GM19023 (cell line): Measurements from ENCODE around the gene NPIPA1.
"Not testable (repeated sequence)": the region's sequence is repeated elsewhere in the genome, so short reads cannot be mapped to it uniquely, and the experiment has no call there.

Experiments used
- ATAC-seq: cut with Tn5 transposase; IDR thresholded peaks from one replicate; pipeline ENCODE4 v1.9.1; 2021; ENCODE audit warnings: mild to moderate bottlenecking, moderate library complexity; ENCODE audit not compliant: unreplicated experiment

Gene NPIPA1

GRCh38 chr16:14937143-14937542 is at the start of gene NPIPA1:
NPIPA1 (plus strand) TSS chr16:14937443; CDS start chr16:14937443, 0 bp downstream.
- not testable (repeated sequence) for ATAC-seq

DNA sequence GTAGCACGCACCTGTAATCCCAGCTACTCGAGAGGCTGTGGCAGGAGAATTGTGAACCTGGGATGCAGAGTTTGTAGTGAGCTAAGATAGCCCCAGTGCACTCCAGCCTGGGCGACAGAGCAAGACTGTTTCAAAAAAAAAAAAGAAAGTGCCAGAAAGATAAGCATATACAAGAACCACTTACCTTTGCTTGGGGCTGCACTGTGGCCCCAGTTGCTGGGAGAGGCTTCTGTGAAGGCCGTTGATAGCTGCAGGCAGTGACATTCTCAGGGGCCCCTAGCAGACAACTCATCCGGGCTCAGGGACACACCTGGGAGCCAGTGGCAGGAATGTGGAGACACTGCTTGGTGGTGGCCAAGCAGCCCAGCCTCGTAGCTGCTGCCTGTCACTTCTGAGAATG is 45.1 kb upstream of the NPIPA1 start:
- ATAC-seq: not testable (repeated sequence)

- not testable (repeated sequence) for ATAC-seq
Observed at GRCh38 chr16:14895382-14895781, 41.9 kb upstream of the NPIPA1 start.

DNA sequence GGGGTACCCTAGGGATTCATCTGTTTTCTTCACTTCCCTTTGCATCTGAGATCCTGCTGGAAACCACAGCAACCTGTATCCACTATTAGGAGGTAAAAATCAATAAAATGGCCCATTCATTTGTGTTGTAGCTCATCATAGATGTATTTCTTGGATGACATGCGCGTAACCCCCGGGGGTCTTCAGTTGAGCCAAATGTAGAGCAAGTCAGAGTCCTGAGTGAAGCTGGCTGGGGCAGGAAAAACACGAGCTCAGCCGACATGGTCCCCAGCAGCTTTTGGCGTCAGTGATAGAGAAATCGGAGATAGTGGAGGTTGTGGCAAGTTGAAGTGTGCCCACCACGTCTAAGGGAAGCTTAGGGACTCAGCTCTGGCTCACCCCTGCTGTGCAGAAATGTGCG is 41.2 kb upstream of the NPIPA1 start:
- ATAC-seq: not testable (repeated sequence)

- not testable (repeated sequence) for ATAC-seq
Observed at GRCh38 chr16:14897006-14897664, 40.1 kb upstream of the NPIPA1 start.

GRCh38 chr16:14898162-14898561 is 39.1 kb upstream of the NPIPA1 start:
- ATAC-seq: not testable (repeated sequence)

DNA sequence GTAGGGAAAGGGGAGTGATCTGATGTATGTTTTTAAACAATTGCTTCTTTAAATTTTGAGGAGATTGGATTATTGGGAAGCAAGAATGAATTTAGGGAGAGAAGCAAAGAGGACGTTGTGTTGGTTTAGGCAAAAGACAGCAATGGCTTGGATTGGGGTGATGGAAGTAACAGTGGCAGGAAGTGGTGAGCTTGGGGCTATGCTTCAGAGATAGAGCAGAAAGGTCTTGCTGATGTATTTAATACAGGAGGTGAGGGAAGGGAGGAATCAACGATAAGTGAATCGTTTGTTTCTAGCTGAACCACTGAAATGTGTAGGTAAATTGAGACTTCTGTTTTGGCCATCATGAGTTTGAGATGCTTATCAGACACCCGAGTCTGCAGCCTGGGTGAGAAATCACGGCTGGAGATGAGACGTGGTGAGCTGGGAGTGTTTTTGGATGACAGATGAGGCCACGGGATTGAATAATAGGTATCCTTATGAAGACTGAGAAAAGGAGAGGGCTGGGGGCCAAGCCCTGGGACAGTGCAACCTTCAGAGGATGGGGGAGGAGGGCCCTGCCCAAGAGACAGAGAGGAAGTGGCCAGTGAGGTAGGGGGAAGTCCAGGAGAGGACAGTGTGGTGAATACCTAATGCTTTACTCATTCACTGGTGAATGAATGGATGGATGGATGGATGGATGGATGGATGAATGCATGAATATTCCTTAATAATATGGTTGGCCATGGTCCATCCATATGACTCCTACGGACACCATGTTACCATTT is 33.9 kb upstream of the NPIPA1 start:
- not testable (repeated sequence) for ATAC-seq

GRCh38 chr16:14909744-14910143 is 27.5 kb upstream of the NPIPA1 start:
- not testable (repeated sequence) for ATAC-seq

GRCh38 chr16:14910833-14911629 is 26.2 kb upstream of the NPIPA1 start:
- ATAC-seq: not testable (repeated sequence)

- ATAC-seq: not testable (repeated sequence)
Observed at GRCh38 chr16:14911954-14912353, 25.3 kb upstream of the NPIPA1 start.

GRCh38 chr16:14912588-14912987 is 24.7 kb upstream of the NPIPA1 start:
- not testable (repeated sequence) for ATAC-seq

GRCh38 chr16:14918504-14918903 is 18.7 kb upstream of the NPIPA1 start:
- ATAC-seq: not testable (repeated sequence)

GRCh38 chr16:14919837-14920600 is 17.2 kb upstream of the NPIPA1 start:
- not testable (repeated sequence) for ATAC-seq

DNA sequence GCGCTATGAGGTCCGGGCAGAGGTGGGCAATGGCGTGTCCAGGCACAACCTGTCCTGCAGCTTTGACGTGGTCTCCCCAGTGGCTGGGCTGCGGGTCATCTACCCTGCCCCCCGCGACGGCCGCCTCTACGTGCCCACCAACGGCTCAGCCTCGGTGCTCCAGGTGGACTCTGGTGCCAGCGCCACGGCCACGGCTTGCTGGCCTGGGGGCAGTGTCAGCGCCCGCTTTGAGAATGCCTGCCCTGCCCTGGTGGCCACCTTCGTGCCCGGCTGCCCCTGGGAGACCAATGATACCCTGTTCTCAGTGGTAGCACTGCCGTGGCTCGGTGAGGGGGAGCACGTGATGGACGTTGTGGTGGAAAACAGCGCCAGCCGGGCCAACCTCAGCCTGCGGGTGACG is 15.0 kb upstream of the NPIPA1 start:
- ATAC-seq: not testable (repeated sequence)

GRCh38 chr16:14922968-14923367 is 14.3 kb upstream of the NPIPA1 start:
- ATAC-seq: not testable (repeated sequence)

GRCh38 chr16:14923394-14924088 is 13.7 kb upstream of the NPIPA1 start:
- ATAC-seq: not testable (repeated sequence)

GRCh38 chr16:14924359-14924758 is 12.9 kb upstream of the NPIPA1 start:
- ATAC-seq: not testable (repeated sequence)

DNA sequence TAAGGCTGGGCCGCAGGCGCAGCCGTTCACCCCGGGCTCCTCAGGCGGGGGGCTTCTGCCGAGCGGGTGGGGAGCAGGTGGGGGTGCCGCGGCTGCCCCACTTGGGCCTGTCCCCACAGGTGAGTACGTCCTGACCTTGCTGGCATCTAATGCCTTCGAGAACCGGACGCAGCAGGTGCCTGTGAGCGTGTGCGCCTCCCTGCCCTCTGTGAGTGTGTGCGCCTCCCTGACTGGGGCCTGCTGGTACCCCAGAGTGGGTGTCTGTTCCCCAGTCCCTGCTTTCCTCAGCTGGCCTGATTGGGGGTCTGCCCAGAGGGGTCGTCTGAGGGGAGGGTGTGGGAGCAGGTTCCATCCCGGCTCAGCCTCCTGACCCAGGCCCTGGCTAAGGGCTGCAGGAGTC is 12.3 kb upstream of the NPIPA1 start:
- not testable (repeated sequence) for ATAC-seq

DNA sequence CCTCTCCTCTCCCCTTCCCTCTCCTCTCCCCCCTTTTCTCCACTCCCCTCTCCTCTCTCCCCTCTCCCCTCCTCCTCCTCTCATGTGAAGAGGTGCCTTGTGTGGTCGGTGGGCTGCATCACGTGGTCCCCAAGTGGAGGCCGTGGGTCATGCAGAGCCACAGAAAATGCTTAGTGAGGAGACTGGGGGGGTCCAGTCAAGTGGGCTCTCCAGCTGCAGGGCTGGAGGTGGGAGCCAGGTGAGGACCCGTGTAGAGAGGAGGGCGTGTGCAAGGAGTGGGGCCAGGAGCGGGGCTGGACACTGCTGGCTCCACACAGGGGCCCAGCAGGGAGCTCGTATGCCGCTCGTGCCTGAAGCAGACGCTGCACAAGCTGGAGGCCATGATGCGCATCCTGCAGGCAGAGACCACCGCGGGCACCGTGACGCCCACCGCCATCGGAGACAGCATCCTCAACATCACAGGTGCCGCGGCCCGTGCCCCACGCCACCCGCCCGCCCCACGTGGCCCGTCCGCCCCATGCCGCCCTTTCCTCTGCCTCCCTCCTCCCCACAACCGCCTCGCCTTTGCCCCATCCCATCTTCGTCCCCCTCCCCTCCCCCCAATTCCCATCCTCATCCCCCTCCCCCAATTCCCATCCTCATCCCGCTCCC is 9.1 kb upstream of the NPIPA1 start:
- not testable (repeated sequence) for ATAC-seq
